HepG2 (cell line): ENCODE results near the gene NOVA2. TPM values are rescaled to one million over a fixed set of nuclear protein-coding genes. Genes with fewer than 3 reads are reported as not detected.
A peak's percentile ranks its signal among the peaks of the same experiment; 100 is the strongest.

ENCODE experiments used
- HOXA3 ChIP-seq: sonication (generic); formaldehyde crosslinking; IDR thresholded peaks from 2 replicates; pipeline ENCODE4 v1.5.0; 2020; ENCODE audit warnings: missing genetic modification reagents
- IKZF1 ChIP-seq: fragments of 450-650 bp; IDR thresholded peaks from 2 replicates; pipeline ENCODE4 v1.7.1; 2016
- PAX8 ChIP-seq: sonication (generic); formaldehyde crosslinking; IDR thresholded peaks from 2 replicates; pipeline ENCODE4 v1.8.0; 2022; ENCODE audit warnings: mild to moderate bottlenecking, missing genetic modification reagents, borderline replicate concordance
- RFX5 ChIP-seq: IDR thresholded peaks from 2 replicates; pipeline ENCODE4 v1.6.1; 2011; ENCODE audit warnings: low read depth, low read length, improper control_type of control experiment
- SALL2 ChIP-seq: sonication (generic); formaldehyde crosslinking; IDR thresholded peaks from 2 replicates; pipeline ENCODE4 v1.8.1; 2023; ENCODE audit warnings: mild to moderate bottlenecking, missing genetic modification reagents, inconsistent platforms
- SP5 ChIP-seq: IDR thresholded peaks from 2 replicates; pipeline ENCODE4 v1.6.1; 2016; ENCODE audit warnings: low read depth, borderline replicate concordance
- ZFYVE20 ChIP-seq: sonication (generic); formaldehyde crosslinking; IDR thresholded peaks from 2 replicates; pipeline ENCODE4 v1.8.0; 2023; ENCODE audit warnings: low read depth, mild to moderate bottlenecking, moderate library complexity, missing genetic modification reagents, borderline replicate concordance
- ZNF264 ChIP-seq: sonication (generic); formaldehyde crosslinking; IDR thresholded peaks from 2 replicates; pipeline ENCODE4 v1.4.0; 2020; ENCODE audit warnings: missing genetic modification reagents
- ZNF331 ChIP-seq: sonication (generic); formaldehyde crosslinking; IDR thresholded peaks from 2 replicates; pipeline ENCODE4 v1.4.0; 2020; ENCODE audit warnings: missing genetic modification reagents
- ZNF33B ChIP-seq: sonication (generic); formaldehyde crosslinking; IDR thresholded peaks from 2 replicates; pipeline ENCODE4 v1.5.1; 2020; ENCODE audit warnings: mild to moderate bottlenecking, missing genetic modification reagents
- ZNF382 ChIP-seq: sonication (generic); formaldehyde crosslinking; IDR thresholded peaks from 2 replicates; pipeline ENCODE4 v1.5.0; 2020; ENCODE audit warnings: missing genetic modification reagents, mild to moderate bottlenecking, borderline replicate concordance
- ZNF460 ChIP-seq: sonication (generic); formaldehyde crosslinking; IDR thresholded peaks from 2 replicates; pipeline ENCODE4 v1.5.1; 2020; ENCODE audit warnings: missing genetic modification reagents, mild to moderate bottlenecking, borderline replicate concordance
- ZNF619 ChIP-seq: sonication (generic); formaldehyde crosslinking; IDR thresholded peaks from 2 replicates; pipeline ENCODE4 v1.4.0; 2020; ENCODE audit warnings: mild to moderate bottlenecking, missing genetic modification reagents
- polyA plus RNA-seq, 8 experiments: library from polyadenylated mRNA; depleted of rRNA in 3 of 8; stranded (reverse) in 7 of 8; unstranded in 1 of 8; fragments of >200 nt; fragmentation: Illumina TruSeq in 4 of 8; extraction: Trizol in 4 of 8; gene quantifications; 2 replicates each; pipeline versions ENCODE4 v1.2.1 to v1.2.3, GENCODE V29; 2011 to 2016; ENCODE audit warnings: low read depth in 4 of 8, missing spikeins in 1 of 8, mixed read lengths in 1 of 8; ENCODE audit not compliant: insufficient read depth in 1 of 8
- total RNA-seq, 5 experiments: library from RNA; depleted of rRNA; stranded (reverse); fragments of >200 nt; fragmentation: Illumina TruSeq; extraction: Trizol; gene quantifications; 2 replicates each; pipeline ENCODE4 v1.2.3, GENCODE V29; 2016; ENCODE audit warnings: low read depth in 1 of 5
- TF ChIP-seq, protein P1 (sequence below): sonication (generic); formaldehyde crosslinking; IDR thresholded peaks from 2 replicates; pipeline ENCODE4 v1.9.0; 2021; ENCODE audit warnings: mild to moderate bottlenecking, missing genetic modification reagents
- TF ChIP-seq, protein P2 (sequence below): sonication (generic); formaldehyde crosslinking; IDR thresholded peaks from 2 replicates; pipeline ENCODE4 v1.4.0; 2020; ENCODE audit warnings: mild to moderate bottlenecking, missing genetic modification reagents, borderline replicate concordance
- TF ChIP-seq, protein P3 (sequence below): sonication (generic); formaldehyde crosslinking; IDR thresholded peaks from 2 replicates; pipeline ENCODE4 v1.8.0; 2022; ENCODE audit warnings: mild to moderate bottlenecking, missing genetic modification reagents, moderate library complexity
- TF ChIP-seq, protein P4 (sequence below): sonication (generic); formaldehyde crosslinking; IDR thresholded peaks from 2 replicates; pipeline ENCODE4 v1.5.0; 2020; ENCODE audit warnings: mild to moderate bottlenecking, missing genetic modification reagents, borderline replicate concordance

The NOVA2 gene
- total and polyA plus RNA-seq, 2 of the 13 experiments (the other 11 are each of a cell fraction or from before 2014, with no cell fraction given), result not detected

DNA sequence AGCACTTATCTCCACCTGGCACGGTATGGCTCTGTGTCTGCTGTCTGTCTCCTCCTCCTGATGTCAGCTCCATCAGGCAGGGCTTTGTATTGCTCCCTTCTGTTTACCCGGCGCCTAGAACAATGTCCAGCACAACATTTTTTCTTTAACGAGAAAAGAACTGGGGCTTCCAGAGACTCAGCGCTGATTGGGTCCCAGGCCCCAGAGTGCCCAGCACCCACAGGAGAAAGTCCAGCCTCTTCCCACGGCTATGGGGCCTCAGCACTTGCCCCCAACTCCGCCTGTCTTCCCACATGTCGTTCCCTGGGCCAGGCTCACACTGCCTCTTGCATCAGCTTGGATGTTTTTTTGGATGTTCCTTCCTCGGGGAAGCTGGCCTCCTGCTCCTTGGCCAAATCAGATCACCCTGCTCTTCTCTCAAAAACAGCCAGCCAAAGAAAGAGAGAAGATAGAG lies 78.1 kb downstream of the NOVA2 start (continued):
- TF ChIP-seq, protein P1, sequence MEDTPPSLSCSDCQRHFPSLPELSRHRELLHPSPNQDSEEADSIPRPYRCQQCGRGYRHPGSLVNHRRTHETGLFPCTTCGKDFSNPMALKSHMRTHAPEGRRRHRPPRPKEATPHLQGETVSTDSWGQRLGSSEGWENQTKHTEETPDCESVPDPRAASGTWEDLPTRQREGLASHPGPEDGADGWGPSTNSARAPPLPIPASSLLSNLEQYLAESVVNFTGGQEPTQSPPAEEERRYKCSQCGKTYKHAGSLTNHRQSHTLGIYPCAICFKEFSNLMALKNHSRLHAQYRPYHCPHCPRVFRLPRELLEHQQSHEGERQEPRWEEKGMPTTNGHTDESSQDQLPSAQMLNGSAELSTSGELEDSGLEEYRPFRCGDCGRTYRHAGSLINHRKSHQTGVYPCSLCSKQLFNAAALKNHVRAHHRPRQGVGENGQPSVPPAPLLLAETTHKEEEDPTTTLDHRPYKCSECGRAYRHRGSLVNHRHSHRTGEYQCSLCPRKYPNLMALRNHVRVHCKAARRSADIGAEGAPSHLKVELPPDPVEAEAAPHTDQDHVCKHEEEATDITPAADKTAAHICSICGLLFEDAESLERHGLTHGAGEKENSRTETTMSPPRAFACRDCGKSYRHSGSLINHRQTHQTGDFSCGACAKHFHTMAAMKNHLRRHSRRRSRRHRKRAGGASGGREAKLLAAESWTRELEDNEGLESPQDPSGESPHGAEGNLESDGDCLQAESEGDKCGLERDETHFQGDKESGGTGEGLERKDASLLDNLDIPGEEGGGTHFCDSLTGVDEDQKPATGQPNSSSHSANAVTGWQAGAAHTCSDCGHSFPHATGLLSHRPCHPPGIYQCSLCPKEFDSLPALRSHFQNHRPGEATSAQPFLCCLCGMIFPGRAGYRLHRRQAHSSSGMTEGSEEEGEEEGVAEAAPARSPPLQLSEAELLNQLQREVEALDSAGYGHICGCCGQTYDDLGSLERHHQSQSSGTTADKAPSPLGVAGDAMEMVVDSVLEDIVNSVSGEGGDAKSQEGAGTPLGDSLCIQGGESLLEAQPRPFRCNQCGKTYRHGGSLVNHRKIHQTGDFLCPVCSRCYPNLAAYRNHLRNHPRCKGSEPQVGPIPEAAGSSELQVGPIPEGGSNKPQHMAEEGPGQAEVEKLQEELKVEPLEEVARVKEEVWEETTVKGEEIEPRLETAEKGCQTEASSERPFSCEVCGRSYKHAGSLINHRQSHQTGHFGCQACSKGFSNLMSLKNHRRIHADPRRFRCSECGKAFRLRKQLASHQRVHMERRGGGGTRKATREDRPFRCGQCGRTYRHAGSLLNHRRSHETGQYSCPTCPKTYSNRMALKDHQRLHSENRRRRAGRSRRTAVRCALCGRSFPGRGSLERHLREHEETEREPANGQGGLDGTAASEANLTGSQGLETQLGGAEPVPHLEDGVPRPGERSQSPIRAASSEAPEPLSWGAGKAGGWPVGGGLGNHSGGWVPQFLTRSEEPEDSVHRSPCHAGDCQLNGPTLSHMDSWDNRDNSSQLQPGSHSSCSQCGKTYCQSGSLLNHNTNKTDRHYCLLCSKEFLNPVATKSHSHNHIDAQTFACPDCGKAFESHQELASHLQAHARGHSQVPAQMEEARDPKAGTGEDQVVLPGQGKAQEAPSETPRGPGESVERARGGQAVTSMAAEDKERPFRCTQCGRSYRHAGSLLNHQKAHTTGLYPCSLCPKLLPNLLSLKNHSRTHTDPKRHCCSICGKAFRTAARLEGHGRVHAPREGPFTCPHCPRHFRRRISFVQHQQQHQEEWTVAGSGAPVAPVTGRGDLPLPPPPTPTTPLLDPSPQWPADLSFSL (CRISPR knock-in tag), result no peak
- TF ChIP-seq IKZF1 (no peak), ZFYVE20 (CRISPR knock-in tag) (no peak), ZNF264 (CRISPR knock-in tag) (0 out of 2 replicates have a peak, but pooled peaks have one; percentile 26), SALL2 (CRISPR knock-in tag) (no peak; the same call in 1 of the 2 replicates), ZNF619 (no peak), SP5 (no peak; the same call in 1 of the 2 replicates), PAX8 (CRISPR knock-in tag) (no peak), HOXA3 (CRISPR knock-in tag) (peak; percentile 71; the same call in 1 of the 2 replicates), ZNF460 (CRISPR knock-in tag) (no peak), RFX5 (no peak), ZNF382 (CRISPR knock-in tag) (no peak), ZNF331 (CRISPR knock-in tag) (peak; percentile 62; the same call in 1 of the 2 replicates), ZNF33B (CRISPR knock-in tag) (no peak)
- TF ChIP-seq, protein P2, sequence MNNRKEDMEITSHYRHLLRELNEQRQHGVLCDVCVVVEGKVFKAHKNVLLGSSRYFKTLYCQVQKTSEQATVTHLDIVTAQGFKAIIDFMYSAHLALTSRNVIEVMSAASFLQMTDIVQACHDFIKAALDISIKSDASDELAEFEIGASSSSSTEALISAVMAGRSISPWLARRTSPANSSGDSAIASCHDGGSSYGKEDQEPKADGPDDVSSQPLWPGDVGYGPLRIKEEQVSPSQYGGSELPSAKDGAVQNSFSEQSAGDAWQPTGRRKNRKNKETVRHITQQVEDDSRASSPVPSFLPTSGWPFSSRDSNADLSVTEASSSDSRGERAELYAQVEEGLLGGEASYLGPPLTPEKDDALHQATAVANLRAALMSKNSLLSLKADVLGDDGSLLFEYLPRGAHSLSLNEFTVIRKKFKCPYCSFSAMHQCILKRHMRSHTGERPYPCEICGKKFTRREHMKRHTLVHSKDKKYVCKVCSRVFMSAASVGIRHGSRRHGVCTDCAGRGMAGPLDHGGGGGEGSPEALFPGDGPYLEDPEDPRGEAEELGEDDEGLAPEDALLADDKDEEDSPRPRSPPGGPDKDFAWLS, result no peak
- TF ChIP-seq, protein P3, sequence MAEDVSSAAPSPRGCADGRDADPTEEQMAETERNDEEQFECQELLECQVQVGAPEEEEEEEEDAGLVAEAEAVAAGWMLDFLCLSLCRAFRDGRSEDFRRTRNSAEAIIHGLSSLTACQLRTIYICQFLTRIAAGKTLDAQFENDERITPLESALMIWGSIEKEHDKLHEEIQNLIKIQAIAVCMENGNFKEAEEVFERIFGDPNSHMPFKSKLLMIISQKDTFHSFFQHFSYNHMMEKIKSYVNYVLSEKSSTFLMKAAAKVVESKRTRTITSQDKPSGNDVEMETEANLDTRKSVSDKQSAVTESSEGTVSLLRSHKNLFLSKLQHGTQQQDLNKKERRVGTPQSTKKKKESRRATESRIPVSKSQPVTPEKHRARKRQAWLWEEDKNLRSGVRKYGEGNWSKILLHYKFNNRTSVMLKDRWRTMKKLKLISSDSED (CRISPR knock-in tag), result no peak
- TF ChIP-seq, protein P4, sequence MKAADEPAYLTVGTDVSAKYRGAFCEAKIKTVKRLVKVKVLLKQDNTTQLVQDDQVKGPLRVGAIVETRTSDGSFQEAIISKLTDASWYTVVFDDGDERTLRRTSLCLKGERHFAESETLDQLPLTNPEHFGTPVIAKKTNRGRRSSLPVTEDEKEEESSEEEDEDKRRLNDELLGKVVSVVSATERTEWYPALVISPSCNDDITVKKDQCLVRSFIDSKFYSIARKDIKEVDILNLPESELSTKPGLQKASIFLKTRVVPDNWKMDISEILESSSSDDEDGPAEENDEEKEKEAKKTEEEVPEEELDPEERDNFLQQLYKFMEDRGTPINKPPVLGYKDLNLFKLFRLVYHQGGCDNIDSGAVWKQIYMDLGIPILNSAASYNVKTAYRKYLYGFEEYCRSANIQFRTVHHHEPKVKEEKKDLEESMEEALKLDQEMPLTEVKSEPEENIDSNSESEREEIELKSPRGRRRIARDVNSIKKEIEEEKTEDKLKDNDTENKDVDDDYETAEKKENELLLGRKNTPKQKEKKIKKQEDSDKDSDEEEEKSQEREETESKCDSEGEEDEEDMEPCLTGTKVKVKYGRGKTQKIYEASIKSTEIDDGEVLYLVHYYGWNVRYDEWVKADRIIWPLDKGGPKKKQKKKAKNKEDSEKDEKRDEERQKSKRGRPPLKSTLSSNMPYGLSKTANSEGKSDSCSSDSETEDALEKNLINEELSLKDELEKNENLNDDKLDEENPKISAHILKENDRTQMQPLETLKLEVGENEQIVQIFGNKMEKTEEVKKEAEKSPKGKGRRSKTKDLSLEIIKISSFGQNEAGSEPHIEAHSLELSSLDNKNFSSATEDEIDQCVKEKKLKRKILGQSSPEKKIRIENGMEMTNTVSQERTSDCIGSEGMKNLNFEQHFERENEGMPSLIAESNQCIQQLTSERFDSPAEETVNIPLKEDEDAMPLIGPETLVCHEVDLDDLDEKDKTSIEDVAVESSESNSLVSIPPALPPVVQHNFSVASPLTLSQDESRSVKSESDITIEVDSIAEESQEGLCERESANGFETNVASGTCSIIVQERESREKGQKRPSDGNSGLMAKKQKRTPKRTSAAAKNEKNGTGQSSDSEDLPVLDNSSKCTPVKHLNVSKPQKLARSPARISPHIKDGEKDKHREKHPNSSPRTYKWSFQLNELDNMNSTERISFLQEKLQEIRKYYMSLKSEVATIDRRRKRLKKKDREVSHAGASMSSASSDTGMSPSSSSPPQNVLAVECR (CRISPR knock-in tag), result peak; percentile 43; the same call in 1 of the 2 replicates
